ENCODE data around the gene C9orf72. TPM values are rescaled to one million over a fixed set of nuclear protein-coding genes. Genes with fewer than 3 reads are reported as not detected.

The C9orf72 gene
- polyA plus RNA-seq, 2 of the 4 experiments (the other 2 are of a cell fraction): 4.0 to 16.4 TPM

DNA sequence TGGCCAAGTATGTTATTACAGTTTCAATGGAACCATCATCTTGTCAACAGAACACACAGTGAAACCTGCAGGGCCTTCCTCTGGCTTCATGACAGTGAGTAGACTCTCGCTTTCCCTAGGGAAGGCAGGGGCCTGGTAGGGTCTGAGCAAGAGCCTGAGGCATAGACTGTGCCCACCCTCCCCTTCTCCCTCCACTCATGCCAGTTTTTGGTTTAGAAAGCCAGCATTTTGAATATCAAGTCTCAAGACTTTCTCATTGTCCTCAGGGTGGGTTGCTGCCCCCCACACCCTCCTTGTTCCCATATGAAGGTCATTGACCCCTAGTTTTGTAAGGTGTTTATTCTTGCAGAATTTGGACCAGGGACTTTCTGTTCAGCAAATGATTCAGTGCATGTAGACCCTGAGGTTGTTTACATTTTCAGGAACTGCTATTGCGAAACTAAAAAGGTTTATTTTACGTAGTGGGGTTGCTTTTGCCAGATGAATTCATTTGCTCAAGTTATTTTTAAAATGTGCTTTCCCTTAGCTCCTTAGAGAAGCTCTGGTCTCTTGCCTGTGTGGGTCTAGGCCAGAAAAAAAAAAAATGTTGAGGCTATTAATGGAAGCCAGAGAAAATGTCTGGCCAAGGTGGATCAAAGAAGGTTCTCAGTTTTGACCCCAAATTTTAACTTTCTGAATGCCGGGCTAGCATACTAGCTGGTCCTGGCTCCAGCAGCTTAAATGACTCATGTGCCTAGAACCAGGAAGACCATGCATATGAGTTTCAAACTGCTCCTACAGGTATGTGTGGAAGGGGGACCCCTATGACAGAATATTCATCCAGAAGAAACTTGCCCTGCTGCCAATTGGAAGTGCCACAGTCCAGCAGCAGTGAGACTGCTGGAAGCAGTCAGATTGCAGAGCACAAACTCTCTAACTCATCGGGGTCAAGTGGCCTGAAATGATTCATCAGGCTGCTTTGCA, 33.5 kb downstream of the C9orf72 start (continued):
- TF ChIP-seq, protein P1, sequence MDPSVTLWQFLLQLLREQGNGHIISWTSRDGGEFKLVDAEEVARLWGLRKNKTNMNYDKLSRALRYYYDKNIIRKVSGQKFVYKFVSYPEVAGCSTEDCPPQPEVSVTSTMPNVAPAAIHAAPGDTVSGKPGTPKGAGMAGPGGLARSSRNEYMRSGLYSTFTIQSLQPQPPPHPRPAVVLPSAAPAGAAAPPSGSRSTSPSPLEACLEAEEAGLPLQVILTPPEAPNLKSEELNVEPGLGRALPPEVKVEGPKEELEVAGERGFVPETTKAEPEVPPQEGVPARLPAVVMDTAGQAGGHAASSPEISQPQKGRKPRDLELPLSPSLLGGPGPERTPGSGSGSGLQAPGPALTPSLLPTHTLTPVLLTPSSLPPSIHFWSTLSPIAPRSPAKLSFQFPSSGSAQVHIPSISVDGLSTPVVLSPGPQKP (IDR thresholded peaks at IDR 0.05; ENCODE audit: low read depth, low read length): no peak
- TF ChIP-seq CEBPB (IDR thresholded peaks at IDR 0.05): peak; percentile 90 to 97
- TF ChIP-seq CHD4 (IDR thresholded peaks at IDR 0.05; ENCODE audit: borderline replicate concordance): no peak

DNA sequence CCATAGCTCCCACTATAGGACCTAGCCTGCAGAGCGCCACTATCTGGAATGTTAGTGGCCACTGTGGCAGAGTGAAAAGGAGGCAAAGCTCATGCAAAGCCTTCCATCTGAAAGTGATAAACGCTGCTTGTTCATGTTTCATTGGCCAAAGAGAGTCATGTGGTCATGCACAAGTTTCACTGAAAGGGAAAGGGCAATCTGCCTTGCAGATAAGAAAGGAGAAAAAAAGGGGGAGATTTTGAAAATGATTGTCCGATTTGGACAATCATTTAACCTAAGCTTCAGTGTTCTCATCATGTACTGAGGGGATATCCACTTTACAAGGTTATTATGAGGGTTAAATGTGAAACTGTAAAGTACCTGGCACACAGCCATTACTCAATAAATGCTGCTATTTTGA, 34.6 kb downstream of the C9orf72 start:
- POLR2A ChIA-PET: no interaction called here
- H3K4me3 ChIP-seq: no peak overlapping the region
- peaks cover 49% of the 10 kb centered on the region for H3K4me1 ChIP-seq
- TF ChIP-seq, protein P2, sequence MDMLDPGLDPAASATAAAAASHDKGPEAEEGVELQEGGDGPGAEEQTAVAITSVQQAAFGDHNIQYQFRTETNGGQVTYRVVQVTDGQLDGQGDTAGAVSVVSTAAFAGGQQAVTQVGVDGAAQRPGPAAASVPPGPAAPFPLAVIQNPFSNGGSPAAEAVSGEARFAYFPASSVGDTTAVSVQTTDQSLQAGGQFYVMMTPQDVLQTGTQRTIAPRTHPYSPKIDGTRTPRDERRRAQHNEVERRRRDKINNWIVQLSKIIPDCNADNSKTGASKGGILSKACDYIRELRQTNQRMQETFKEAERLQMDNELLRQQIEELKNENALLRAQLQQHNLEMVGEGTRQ (IDR thresholded peaks at IDR 0.05): 0 out of 2 replicates have a peak, but pooled peaks have one; percentile 9
- TF ChIP-seq RFX5 (IDR thresholded peaks at IDR 0.05) (no peak), SMC3 (IDR thresholded peaks at IDR 0.05) (no peak)
- peak overlapping the region; percentile 59 to 74; a peak in 4 of 6 replicates for H3K27ac ChIP-seq
- CTCF ChIA-PET: interaction anchor here (0.7 to 19.4 kb wide), 4 partner anchors 9 to 233 kb away, joined by 3 to 266 read pairs (median 28); partner anchors contain the start of gene MOB3B
- no peak for DNase-seq (ENCODE audit: low read depth in 1 of 2, low spot score in 1 of 2)
- H3K4me2 ChIP-seq: peak overlapping the region; percentile 74
- FAIRE-seq: no peak
- H3K9me3 ChIP-seq: no peaks in the 10 kb centered on the region
- 69% methylated on average over 3 of the region's 3 CpGs for WGBS (ENCODE audit: missing lambda C conversion rate)
- no peak for ATAC-seq

DNA sequence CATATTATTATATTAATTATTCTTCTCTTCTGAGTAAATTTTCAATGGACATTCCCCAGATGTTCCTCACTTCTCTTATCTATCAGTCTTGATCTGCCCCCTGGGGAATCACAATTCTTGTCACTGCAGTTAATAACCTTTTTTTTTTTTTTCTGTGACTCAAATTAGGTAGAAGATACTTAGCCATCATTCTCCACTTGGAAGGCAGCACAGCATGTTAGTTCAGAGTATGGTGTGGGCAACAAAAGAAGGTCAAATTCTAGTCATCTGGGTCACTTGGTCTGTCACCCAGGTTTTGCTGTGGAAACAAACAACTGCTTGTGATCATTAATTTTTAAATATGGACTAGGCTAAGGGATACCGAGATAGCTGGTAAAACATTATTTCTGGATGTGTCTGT, 35.5 kb downstream of the C9orf72 start:
- POLR2A ChIA-PET: no interaction called here
- CTCF ChIA-PET: interaction anchor here (4.1 to 19.4 kb wide), 3 partner anchors 8 to 204 kb away, joined by 26 to 266 read pairs (median 30); partner anchors contain the start of gene MOB3B
- no peak for ATAC-seq
- Histone ChIP-seq H3K4me1 (peaks cover 48% of the 10 kb centered on the region), H3K4me2 (peak overlapping the region; percentile 6; the same call in 1 of the 3 replicates), H3K27ac (peak overlapping the region; percentile 59 to 74; a peak in 3 of 6 replicates), H3K4me3 (no peak overlapping the region), H3K9me3 (no peaks in the 10 kb centered on the region)
- DNase-seq (ENCODE audit: low read depth in 1 of 2, low spot score in 1 of 2): no peak
- TF ChIP-seq POLR2A (IDR thresholded peaks at IDR 0.05; ENCODE audit: low read length) (no peak), ESRRA (IDR thresholded peaks at IDR 0.05; ENCODE audit: borderline replicate concordance, low read length) (no peak), PHF8 (IDR thresholded peaks at IDR 0.05; ENCODE audit: borderline replicate concordance, low read depth) (no peak), ZC3H11A (IDR thresholded peaks at IDR 0.05) (no peak), EP300 (IDR thresholded peaks at IDR 0.05) (no peak), JUN (IDR thresholded peaks at IDR 0.05) (no peak), BHLHE40 (IDR thresholded peaks at IDR 0.05; ENCODE audit: low read depth, low read length) (no peak), FOXS1 (CRISPR knock-in tag; IDR thresholded peaks at IDR 0.05) (no peak), KDM5A (IDR thresholded peaks at IDR 0.05) (no peak), NPAS2 (CRISPR knock-in tag; IDR thresholded peaks at IDR 0.05; ENCODE audit: borderline replicate concordance) (no peak), MAFK (IDR thresholded peaks at IDR 0.05; ENCODE audit: partially characterized antibody) (no peak), MYC (IDR thresholded peaks at IDR 0.05; ENCODE audit: borderline replicate concordance, low read length) (no peak)
- TF ChIP-seq, protein P3, sequence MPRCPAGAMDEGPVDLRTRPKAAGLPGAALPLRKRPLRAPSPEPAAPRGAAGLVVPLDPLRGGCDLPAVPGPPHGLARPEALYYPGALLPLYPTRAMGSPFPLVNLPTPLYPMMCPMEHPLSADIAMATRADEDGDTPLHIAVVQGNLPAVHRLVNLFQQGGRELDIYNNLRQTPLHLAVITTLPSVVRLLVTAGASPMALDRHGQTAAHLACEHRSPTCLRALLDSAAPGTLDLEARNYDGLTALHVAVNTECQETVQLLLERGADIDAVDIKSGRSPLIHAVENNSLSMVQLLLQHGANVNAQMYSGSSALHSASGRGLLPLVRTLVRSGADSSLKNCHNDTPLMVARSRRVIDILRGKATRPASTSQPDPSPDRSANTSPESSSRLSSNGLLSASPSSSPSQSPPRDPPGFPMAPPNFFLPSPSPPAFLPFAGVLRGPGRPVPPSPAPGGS (IDR thresholded peaks at IDR 0.05): no peak
- TF ChIP-seq, protein P4, sequence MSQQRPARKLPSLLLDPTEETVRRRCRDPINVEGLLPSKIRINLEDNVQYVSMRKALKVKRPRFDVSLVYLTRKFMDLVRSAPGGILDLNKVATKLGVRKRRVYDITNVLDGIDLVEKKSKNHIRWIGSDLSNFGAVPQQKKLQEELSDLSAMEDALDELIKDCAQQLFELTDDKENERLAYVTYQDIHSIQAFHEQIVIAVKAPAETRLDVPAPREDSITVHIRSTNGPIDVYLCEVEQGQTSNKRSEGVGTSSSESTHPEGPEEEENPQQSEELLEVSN (IDR thresholded peaks at IDR 0.05; ENCODE audit: borderline replicate concordance, low read depth): no peak
- TF ChIP-seq, protein P5, sequence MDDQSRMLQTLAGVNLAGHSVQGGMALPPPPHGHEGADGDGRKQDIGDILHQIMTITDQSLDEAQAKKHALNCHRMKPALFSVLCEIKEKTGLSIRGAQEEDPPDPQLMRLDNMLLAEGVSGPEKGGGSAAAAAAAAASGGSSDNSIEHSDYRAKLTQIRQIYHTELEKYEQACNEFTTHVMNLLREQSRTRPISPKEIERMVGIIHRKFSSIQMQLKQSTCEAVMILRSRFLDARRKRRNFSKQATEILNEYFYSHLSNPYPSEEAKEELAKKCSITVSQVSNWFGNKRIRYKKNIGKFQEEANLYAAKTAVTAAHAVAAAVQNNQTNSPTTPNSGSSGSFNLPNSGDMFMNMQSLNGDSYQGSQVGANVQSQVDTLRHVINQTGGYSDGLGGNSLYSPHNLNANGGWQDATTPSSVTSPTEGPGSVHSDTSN (IDR thresholded peaks at IDR 0.05): no peak
- TF ChIP-seq, protein P6, sequence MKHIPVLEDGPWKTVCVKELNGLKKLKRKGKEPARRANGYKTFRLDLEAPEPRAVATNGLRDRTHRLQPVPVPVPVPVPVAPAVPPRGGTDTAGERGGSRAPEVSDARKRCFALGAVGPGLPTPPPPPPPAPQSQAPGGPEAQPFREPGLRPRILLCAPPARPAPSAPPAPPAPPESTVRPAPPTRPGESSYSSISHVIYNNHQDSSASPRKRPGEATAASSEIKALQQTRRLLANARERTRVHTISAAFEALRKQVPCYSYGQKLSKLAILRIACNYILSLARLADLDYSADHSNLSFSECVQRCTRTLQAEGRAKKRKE (CRISPR knock-in tag; IDR thresholded peaks at IDR 0.05; ENCODE audit: low read depth): no peak
- WGBS (ENCODE audit: missing lambda C conversion rate): 79% methylated on average over 1 of the region's 1 CpG
- FAIRE-seq: no peak

All from A549 (cell line).